Measurements from ENCODE around the gene STK38. TPM values are rescaled to one million over a fixed set of nuclear protein-coding genes. Genes with fewer than 3 reads are reported as not detected.
"Not testable (repeated sequence)": the region's sequence is repeated elsewhere in the genome, so short reads cannot be mapped to it uniquely, and the experiment has no call there.

STK38 gene
- polyA plus RNA-seq, 1 donor = 28.7 TPM

DNA sequence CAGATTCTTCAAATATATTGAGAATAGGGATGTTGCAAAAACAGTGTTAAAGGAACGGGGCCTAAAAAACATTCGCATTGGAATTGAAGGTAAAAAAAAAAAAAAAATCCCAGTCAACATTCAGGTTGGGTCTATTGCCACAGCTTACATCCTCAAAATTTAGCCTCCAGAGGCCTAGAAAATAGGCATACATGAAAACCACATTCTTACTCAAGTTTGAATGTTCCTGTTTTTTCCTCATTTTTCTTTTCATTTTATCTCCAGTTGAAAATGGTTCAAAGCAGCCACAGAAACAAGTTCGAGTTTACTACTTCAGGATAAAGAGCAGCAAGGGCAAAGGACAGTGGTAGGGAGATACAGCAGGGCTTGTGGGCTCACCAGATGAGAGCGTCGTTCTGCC lies 62.5 kb downstream of the STK38 start:
- DNase-seq = no peak

DNA sequence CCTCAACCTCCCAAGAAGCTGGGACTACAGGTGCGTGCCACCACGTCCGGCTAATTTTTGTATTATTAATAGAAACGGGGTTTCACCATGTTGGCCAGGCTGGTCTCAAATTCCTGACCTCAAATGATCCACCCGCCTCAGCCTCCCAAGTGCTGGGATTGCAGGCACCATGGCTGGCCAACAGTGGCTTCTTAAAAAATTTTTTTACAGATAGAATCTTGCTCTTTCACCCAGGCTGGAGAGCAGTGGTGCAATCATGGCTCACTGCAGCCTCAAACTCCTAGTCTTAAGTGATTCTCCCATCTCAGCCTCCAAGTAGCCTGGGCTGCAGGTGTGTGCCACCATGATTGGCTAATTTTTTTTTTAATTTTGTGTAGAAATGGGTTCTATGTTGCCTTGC lies 64.0 kb downstream of the STK38 start:
- not testable (repeated sequence) for DNase-seq

DNA sequence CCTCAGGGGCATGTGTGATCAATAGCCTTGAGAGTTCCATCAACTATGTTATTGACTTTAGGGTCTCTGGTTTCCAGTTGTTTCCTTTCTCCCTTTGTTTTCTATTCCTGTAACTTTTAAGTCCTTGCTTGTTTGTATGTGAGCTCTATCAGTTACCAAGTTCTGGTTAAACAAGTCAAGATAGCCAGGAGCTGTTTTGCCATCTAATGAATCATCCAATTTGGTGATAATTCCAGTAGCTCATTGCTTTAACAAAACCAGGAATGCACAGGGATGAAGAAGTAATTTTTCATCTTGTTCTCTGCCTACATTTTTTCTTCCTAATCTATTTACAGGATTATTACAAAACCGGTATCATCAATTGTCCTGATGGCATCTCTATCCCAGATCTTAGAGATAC lies 68.0 kb downstream of the STK38 start:
- no peak for DNase-seq

DNA sequence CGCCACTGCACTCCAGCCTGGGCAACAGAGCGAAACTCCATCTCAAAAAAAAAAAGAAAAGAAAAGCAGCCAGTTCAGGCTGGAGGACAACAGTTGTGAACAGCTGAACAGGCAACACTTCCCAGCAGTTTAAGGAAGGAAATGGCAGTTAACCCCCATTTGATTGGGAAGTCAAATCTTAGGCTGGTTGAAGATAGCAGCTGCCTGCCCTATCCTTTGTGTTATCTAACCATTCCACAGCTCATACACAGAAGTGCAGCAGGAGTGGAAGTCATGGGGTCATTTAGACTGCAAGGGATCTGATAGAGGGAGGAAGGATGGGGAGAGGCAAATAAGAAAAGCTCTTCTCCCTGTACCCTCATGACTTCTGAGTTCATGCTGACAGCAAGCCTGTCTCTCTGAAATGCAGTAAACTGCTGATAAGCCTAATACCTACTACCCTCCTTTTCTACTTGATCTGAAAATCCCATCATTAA lies 69.2 kb downstream of the STK38 start:
- DNase-seq = no peak

DNA sequence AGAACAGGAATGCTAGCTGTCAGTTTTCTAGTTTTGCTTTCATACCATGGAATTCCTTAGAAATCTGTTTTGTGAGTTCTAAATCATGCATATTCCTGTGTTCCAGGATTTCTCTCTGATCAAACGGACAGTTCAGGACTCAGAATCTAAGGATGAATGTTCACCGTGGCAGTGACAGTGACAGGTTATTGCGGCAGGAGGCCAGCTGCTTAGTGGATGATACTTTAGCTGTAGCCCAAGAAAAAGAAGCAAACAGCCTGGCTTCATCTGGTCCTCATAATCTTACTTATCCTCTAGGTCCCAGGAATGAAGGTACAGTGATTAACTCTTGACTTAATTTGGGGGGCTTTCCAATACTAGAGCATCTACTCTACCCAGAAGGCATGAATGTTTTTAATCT lies 77.3 kb downstream of the STK38 start:
- DNase-seq = no peak

DNA sequence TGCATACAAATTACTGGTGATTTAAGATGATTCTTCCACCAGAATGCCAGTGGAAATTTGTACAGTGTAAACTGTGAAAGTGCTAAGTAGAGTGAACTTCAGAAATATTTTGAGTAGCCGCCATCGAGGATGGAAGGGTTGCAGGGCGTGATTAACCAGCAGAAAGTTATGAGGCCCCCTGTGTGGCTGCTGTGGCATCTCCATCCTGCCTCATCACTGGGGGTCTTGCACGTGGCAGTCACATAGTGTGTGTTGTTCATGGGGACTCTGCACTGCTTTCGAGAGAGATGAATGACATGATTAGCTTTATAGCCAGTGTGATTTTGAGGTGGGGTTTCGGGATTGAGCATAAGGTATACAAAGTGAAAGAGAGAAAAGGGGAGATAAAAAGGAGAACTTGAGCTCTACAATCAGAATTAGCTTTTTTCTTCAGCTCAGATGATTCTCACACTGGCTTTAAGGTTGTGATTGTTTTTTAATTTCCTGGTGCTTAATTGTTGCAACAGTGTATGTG lies 78.1 kb downstream of the STK38 start:
- DNase-seq = no peak

DNA sequence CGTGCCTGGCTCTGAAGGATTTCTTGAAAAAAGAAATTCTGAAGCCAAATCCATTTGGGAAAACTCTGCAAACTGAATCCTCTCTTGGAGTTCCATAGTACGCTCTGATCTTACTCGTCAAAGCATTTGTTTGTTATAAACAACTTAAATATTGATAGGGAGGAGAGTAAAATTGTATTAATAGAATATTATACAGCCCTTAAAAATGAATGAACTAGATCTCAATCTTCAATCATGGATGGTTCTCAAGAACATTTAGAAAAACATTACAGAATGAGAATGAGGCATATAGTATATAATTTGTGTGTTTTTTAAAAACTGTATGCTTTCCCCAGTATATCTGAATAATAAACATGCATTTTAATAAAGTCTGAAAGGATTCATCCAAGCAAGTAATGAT lies 79.7 kb downstream of the STK38 start:
- DNase-seq = no peak

DNA sequence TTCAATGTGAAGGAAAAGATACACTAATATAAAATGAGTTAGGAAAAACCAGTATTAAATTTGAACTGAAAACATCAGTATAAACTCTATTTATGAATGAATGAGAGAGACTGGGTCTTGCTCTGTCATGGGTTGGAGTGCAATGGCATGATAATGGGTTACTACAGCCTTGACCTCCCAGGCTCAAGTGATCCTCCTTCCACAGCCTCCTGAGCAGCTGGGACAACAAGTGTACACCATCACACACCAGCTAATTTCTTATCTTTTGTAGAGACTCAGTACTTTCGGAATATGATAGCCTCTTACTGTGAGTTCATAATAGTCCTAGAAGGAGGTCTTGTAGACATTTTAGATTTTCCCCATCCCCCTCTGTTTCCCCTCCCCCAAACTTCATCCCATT lies 83.0 kb downstream of the STK38 start:
- DNase-seq = no peak

DNA sequence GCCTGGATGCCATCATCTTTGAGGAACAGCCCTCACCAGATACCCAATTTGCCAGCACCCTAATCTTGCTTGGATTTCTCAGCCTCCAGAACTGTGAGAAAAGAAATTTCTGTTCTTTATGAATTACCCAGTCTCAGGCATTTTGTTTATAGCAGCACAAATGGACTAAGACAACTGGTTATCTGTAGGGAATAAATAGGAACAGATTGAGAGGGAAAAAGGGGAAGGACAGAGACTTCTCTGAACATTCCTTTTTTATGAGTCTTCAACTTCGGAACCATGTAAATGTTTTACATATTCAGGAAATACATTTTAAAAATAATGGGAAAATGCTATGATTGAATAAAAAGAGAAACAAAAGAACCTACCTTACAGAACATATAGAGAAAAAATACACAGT lies 83.6 kb downstream of the STK38 start:
- no peak for DNase-seq

DNA sequence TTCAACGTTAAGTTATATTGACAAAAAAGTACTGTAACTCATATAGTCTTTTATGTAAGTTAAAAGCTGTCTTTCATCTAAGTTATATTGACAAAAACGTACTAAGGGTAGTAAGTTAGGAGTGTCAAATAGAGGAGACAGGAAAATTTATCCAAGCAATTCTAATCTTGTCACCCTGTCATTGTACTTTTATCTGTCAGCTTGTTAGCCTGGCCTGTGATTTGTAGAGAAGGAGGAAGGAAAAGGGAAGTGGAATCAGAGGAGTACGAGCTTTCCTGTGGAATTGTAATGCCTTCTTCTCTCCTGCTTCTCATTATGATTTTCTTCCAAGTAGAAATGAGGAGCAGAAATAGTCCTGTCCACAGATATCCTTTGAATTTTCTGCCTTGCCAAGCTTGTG lies 85.6 kb downstream of the STK38 start:
- no peak for DNase-seq

DNA sequence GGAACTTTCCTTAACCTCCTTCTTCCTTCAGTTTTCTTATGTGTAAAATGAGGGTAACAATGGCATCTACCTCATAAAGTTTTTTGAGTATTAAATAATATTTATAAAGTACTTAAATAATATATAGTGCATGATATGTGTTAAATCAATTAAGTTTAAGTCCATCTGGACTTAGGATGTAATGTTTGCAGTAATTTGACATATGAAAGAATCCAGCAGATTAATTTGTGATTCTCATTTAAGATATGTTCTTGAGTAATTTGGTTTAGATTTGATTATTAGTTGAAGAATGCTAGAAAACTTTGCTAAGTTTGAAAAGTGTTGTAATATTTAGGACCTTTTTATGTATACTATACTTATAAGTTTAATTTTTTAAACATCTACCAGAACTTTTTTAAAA lies 86.4 kb downstream of the STK38 start:
- no peak for DNase-seq

DNA sequence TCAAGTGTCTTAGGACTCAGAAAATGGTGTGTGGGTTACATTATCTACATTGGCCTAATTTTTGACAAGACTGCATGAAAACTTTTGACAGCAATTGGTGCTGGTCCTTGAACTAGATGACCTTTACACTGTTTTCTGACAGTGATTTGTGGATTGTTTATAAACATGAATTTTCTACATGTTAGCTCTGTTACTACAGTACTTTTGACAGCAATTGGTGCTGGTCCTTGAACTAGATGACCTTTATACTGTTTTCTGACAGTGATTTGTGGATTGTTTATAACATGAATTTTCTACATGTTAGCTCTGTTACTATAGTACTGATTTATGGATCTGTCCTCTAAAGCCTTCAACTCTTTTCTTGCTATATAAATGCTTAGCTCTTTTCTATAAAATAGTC lies 87.8 kb downstream of the STK38 start:
- DNase-seq = no peak

DNA sequence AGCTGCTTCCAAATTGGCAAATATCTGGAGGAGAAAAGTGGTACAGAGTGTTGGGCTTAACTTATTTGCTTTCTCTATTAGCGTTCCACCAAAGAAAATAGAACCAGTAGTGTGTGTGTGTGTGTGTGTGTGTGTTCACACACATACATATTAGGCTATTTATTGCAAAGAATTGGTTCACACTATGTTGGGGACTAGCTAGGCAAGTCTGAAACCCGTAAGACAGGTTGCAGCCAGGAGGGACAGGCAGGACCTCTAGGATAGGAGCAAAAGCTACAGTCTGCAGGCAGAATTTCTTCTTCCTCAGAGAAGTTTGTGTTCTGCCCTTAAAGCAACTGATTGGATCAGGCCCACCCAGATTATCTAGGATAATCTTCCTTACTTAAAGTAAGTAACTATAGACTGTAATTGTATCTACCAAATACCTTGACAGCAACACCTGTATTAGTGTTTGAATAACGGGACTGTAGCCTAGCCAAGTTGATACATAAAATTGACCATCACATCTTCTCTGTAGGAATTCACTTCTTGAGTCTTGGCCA lies 91.7 kb downstream of the STK38 start:
- no peak for DNase-seq

DNA sequence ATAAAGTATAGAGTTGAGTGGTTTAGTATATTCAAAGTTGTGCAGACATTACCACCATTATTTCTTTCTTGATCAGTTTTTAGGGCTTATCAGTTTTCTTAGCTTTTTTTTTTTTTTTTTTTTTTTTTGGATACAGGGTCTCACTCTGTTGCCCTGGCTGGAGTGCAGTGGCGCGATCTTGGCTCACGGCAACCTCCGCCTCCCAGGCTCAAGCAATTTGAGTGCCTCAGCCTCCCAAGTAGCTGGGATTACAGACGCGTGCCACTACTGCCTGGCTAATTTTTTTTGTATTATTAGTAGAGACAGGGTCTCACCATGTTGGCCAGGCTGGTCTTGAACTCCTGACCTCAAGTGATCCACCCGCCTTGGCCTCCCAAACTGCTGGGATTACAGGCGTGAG lies 94.4 kb downstream of the STK38 start:
- DNase-seq = not testable (repeated sequence)

DNA sequence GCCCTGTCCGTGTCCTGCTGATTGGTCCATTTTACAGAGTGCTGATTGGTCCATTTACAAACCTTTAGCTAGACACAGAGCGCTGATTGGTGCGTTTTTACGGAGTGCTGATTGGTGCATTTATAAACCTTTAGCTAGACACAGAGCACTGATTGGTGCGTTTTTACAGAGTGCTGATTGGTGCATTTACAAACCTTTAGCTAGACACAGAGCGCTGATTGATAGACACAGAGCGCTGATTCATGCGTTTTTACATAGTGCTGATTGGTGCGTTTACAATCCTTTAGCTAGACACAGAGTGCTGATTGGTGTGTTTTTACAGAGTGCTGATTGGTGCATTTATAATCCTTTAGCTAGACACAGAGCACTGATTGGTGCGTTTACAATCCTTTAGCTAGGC lies 98.1 kb downstream of the STK38 start:
- not testable (repeated sequence) for DNase-seq

DNA sequence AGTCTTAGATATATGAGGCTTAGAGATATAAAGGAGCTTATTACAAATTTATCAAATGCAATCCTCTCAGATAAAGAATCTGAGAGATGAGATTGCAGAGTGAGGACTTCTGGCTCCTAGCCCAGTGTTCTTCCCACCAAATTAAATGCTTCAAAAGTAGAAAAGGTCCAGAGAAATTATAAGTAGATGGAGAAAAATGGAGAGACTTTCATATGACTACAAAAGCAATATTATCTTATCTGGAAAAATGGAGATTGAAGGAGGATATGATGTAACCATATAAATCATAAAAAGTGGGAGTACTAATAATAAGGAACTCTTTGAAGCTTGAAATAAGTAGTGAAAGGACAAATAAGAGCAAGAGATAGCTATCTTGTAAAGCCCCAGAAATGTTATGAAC lies 101.7 kb downstream of the STK38 start:
- no peak for DNase-seq

DNA sequence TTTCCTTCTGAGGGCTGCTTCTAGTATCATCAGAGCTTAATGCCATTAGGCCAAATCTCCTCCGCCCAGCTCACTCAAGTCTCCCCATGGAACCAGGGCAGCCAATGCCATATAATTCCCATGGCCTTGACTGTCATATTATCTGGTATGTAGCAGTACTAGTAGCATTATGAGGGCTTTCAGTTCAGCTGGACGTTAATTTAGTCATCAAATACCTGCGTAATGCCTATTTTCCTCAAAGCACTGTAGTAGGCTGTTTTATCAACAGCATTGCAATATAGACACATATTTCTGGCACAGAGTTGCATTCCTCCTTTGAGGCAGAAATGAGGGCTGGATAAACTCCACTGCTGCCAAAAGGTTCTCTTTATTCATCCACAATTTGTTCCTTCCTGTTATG lies 102.8 kb downstream of the STK38 start:
- no peak for DNase-seq

Other genes with a start within 250 kb of the STK38 start
- gene BNIP5, start 210.6 kb downstream of the STK38 start, polyA plus RNA-seq (ENCODE audit: insufficient read length) = 0.28 TPM
- not detected for gene ETV7, start 159.8 kb downstream of the STK38 start, polyA plus RNA-seq (ENCODE audit: insufficient read length)
- gene PXT1, start 104.6 kb downstream of the STK38 start, polyA plus RNA-seq (ENCODE audit: insufficient read length) = not detected
- gene KCTD20, start 104.5 kb downstream of the STK38 start, polyA plus RNA-seq (ENCODE audit: insufficient read length) = 38.9 TPM
- gene SRSF3, start 46.9 kb upstream of the STK38 start, polyA plus RNA-seq (ENCODE audit: insufficient read length) = 276 TPM
- gene CDKN1A, start 131.2 kb upstream of the STK38 start, polyA plus RNA-seq (ENCODE audit: insufficient read length) = 233 TPM
- 0.12 TPM for gene RAB44, start 150.3 kb upstream of the STK38 start, polyA plus RNA-seq (ENCODE audit: insufficient read length)

Data from hindlimb muscle (tissue), 1 donor.